Parathyroid adenoma (tissue), 2 donors: ENCODE results near the gene SLC5A9.
"Not testable (repeated sequence)": the region's sequence is repeated elsewhere in the genome, so short reads cannot be mapped to it uniquely, and the experiment has no call there.

Experiments used
- H2AFZ ChIP-seq: fragments of 300-600 bp; sonication (generic); one replicate; pipeline ENCODE4 v1.7.0; 2017; ENCODE audit warnings: antibody characterized with exemption, mild to moderate bottlenecking
- H3K27ac ChIP-seq: fragments of 300-600 bp; sonication (generic); one replicate; pipeline ENCODE4 v1.7.0; 2017
- H3K27me3 ChIP-seq: fragments of 300-600 bp; sonication (generic); one replicate; pipeline ENCODE4 v1.7.0; 2017; ENCODE audit warnings: low read length; ENCODE audit not compliant: control insufficient read depth, insufficient read depth
- H3K36me3 ChIP-seq: fragments of 300-600 bp; sonication (generic); one replicate; pipeline ENCODE4 v1.7.0; 2017; ENCODE audit warnings: low read length; ENCODE audit not compliant: control insufficient read depth, insufficient read depth
- H3K4me1 ChIP-seq: fragments of 300-600 bp; sonication (generic); one replicate; pipeline ENCODE4 v1.7.0; 2017; ENCODE audit warnings: control low read depth
- H3K4me2 ChIP-seq: fragments of 300-600 bp; sonication (generic); one replicate; pipeline ENCODE4 v1.7.0; 2017; ENCODE audit warnings: low read length
- H3K4me3 ChIP-seq: fragments of 300-600 bp; sonication (generic); one replicate; pipeline ENCODE4 v1.7.0; 2017; ENCODE audit warnings: low read depth, low read length
- H3K79me2 ChIP-seq: fragments of 300-600 bp; sonication (generic); one replicate; pipeline ENCODE4 v1.7.0; 2017; ENCODE audit warnings: control low read depth
- H3K9ac ChIP-seq: fragments of 300-600 bp; sonication (generic); one replicate; pipeline ENCODE4 v1.7.0; 2017; ENCODE audit warnings: mild to moderate bottlenecking
- H3K9me3 ChIP-seq: fragments of 300-600 bp; sonication (generic); one replicate; pipeline ENCODE4 v1.7.0; 2017; ENCODE audit warnings: low read length; ENCODE audit not compliant: control insufficient read depth
- TF ChIP-seq, protein P1 (sequence below): fragments of 300-600 bp; sonication (generic); IDR thresholded peaks from one replicate; pipeline ENCODE4 v1.7.0; 2017; ENCODE audit warnings: antibody characterized with exemption, mild to moderate bottlenecking
- donor health status: primary hyperparathyroidism.

The SLC5A9 gene

DNA sequence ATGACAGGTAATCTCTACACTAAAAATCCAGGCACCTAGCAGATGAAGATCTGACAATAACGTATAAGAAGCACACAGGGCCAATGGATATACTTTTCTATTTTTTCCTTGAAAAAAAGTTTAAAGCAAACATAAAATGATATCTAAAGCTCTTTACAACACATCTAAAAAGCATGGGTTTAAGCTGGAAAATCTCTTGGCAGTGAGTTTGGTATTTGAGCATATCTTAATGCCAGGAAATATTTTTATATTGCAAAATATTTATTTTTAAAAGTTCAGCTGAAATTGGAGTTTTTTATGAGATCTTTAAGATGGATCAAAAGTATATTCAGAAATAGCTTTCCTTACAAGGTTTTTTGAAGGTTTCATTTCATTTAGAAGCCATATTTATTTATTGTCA is 40.5 kb downstream of the SLC5A9 start:
- H3K9me3 ChIP-seq: no peaks in the 10 kb centered on the region
- no peak overlapping the region for H2AFZ ChIP-seq
- H3K4me3 ChIP-seq: no peak overlapping the region
- H3K4me1 ChIP-seq: no peaks in the 10 kb centered on the region
- TF ChIP-seq, protein P1, sequence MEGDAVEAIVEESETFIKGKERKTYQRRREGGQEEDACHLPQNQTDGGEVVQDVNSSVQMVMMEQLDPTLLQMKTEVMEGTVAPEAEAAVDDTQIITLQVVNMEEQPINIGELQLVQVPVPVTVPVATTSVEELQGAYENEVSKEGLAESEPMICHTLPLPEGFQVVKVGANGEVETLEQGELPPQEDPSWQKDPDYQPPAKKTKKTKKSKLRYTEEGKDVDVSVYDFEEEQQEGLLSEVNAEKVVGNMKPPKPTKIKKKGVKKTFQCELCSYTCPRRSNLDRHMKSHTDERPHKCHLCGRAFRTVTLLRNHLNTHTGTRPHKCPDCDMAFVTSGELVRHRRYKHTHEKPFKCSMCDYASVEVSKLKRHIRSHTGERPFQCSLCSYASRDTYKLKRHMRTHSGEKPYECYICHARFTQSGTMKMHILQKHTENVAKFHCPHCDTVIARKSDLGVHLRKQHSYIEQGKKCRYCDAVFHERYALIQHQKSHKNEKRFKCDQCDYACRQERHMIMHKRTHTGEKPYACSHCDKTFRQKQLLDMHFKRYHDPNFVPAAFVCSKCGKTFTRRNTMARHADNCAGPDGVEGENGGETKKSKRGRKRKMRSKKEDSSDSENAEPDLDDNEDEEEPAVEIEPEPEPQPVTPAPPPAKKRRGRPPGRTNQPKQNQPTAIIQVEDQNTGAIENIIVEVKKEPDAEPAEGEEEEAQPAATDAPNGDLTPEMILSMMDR: no peak
- no peak overlapping the region for H3K9ac ChIP-seq
- no peaks in the 10 kb centered on the region for H3K27me3 ChIP-seq
- no peaks in the 10 kb centered on the region for H3K79me2 ChIP-seq
- no peaks in the 10 kb centered on the region for H3K36me3 ChIP-seq
- H3K27ac ChIP-seq: no peak overlapping the region
- no peak overlapping the region for H3K4me2 ChIP-seq

DNA sequence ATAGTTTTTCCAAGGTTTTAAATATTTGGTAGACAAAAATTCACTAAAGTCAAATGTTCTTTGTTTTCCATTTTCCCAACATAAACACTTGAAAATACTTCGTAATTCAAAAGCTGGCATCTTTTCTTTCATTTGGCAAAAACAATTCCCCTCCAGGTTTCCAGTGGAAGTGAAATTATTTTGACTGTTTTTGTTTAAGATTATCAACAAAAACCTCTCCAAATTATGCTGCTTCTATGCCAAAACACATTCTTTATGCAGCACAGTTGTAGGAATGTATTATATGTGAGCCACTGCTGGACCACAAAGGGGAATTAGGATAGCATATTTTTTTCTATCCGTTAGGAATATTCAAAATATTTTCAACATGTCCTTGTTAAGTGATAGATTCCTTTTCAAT is 44.1 kb downstream of the SLC5A9 start:
- no peaks in the 10 kb centered on the region for H3K79me2 ChIP-seq
- no peaks in the 10 kb centered on the region for H3K9me3 ChIP-seq
- H3K9ac ChIP-seq: no peak overlapping the region
- no peak overlapping the region for H2AFZ ChIP-seq
- H3K27ac ChIP-seq: no peak overlapping the region
- TF ChIP-seq, protein P1: no peak
- H3K4me1 ChIP-seq: no peaks in the 10 kb centered on the region
- no peaks in the 10 kb centered on the region for H3K27me3 ChIP-seq
- no peak overlapping the region for H3K4me2 ChIP-seq
- no peak overlapping the region for H3K4me3 ChIP-seq
- no peaks in the 10 kb centered on the region for H3K36me3 ChIP-seq

DNA sequence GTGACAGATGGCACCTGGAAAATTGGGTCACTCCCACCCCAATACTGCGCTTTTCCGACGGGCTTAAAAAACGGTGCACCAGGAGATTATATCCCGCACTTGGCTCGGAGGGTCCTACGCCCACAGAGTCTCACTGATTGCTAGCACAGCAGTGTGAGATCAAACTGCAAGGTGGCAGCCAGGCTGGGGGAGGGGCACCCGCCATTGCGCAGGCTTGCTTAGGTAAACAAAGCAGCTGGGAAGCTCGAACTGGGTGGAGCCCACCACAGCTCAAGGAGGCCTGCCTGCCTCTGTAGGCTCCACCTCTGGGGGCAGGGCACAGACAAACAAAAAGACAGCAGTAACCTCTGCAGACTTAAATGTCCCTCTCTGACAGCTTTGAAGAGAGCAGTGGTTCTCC is 54.9 kb downstream of the SLC5A9 start:
- not testable (repeated sequence) for H3K4me3 ChIP-seq, H3K79me2 ChIP-seq, H3K27me3 ChIP-seq, H3K4me1 ChIP-seq, H3K4me2 ChIP-seq, H3K9me3 ChIP-seq, H2AFZ ChIP-seq, H3K36me3 ChIP-seq, H3K27ac ChIP-seq, H3K9ac ChIP-seq

DNA sequence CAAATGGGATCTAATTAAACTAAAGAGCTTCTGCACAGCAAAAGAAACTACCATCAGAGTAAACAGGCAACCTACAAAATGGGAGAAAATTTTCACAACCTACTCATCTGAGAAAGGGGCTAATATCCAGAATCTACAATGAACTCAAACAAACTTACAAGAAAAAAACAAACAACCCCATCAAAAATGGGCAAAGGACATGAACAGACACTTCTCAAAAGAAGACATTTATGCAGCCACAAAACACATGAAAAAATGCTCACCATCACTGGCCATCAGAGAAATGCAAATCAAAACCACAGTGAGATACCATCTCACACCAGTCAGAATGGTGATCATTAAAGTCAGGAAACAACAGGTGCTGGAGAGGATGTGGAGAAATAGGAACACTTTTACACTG is 59.8 kb downstream of the SLC5A9 start:
- H3K27me3 ChIP-seq, H3K4me2 ChIP-seq: not testable (repeated sequence)

DNA sequence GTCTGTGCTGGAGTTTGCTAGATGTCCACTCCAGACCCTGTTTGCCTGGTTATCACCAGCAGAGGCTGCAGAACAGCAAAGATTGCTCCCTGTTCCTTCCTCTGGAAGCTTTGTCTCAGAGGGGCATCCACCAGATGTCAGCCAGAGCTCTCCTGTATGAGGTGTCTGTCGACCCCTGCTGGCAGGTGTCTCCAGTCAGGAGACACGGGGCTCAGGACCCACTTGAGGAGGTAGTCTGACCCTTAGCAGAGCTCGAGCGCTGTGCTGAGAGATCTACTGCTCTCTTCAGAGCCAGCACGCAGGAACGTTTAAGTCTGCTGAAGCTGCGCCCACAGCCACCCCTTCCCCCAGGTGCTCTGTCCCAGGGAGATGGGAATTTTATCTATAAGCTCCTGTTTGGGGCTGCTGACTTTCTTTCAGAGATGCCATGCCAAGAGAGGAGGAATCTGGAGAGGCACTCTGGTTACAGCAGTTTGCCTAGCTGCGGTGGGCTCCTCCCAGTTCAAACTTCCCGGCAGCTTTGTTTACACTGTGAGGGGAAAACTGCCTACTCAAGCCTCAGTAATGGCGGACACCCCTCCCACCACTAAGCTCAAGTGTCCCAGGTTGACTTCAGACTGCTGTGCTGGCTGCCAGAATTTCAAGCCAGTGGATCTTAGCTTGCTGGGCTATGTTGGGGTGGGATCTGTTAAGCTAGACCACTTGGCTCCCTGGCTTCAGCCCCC is 62.3 kb downstream of the SLC5A9 start:
- H3K27me3 ChIP-seq, H3K27ac ChIP-seq, H3K36me3 ChIP-seq, H3K79me2 ChIP-seq, H3K4me1 ChIP-seq, H3K4me3 ChIP-seq, H3K9me3 ChIP-seq, H2AFZ ChIP-seq, H3K9ac ChIP-seq, H3K4me2 ChIP-seq: not testable (repeated sequence)

More for the DNA sequence above, 59.8 kb downstream of the SLC5A9 start:
- not testable (repeated sequence) for H3K9me3 ChIP-seq, H3K9ac ChIP-seq, H3K4me3 ChIP-seq, H2AFZ ChIP-seq, H3K36me3 ChIP-seq, H3K4me1 ChIP-seq, H3K27ac ChIP-seq, H3K79me2 ChIP-seq

DNA sequence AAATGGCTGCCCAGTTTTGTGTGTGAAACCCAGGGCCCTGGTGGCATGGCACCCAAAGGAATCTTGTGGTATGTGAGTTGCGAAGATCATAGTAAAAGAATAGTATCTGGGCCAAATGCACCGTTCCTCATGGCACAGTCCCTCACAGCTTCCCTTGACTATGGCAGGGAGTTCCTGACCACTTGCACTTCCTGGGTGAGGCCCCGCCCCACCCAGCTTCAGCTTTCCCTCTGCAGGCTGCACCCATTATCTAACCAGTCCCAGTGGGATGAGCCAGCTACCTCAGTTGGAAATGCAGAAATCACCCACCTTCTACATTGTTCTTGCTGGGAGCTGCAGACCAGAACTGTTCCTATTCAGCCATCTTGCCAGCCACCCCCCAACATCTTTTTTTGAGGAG is 63.0 kb downstream of the SLC5A9 start:
- Histone ChIP-seq H3K4me3 (no peak overlapping the region), H3K27me3 (no peaks in the 10 kb centered on the region), H3K27ac (no peak overlapping the region), H3K4me1 (no peaks in the 10 kb centered on the region), H3K9ac (no peak overlapping the region), H3K4me2 (no peak overlapping the region), H3K36me3 (no peaks in the 10 kb centered on the region), H3K9me3 (no peaks in the 10 kb centered on the region), H2AFZ (no peak overlapping the region), H3K79me2 (no peaks in the 10 kb centered on the region)
- TF ChIP-seq, protein P1: no peak
